Erythroblast (primary cell): ENCODE measurements around the gene PTGES3L.

Experiments
- GATA1 ChIP-seq: IDR thresholded peaks from 2 replicates; pipeline ENCODE4 v1.6.1; 2011; ENCODE audit warnings: low read depth, mild to moderate bottlenecking, control low read depth, low read length, moderate library complexity
- POLR2A ChIP-seq: IDR thresholded peaks from 2 replicates; pipeline ENCODE4 v1.6.1; 2011; ENCODE audit warnings: mild to moderate bottlenecking, low read length

- TF ChIP-seq POLR2A: no peak
- no peak for TF ChIP-seq GATA1
Measured at GRCh38 chr17:43025290-43025657, 45.4 kb upstream of the PTGES3L start.
